ENCODE data around the gene CTDSPL.

- no peak for TF ChIP-seq CTCF (IDR thresholded peaks at IDR 0.05)
- no peak for TF ChIP-seq TAF1 (IDR thresholded peaks at IDR 0.05; ENCODE audit: borderline replicate concordance, low read depth, low read length)
- TF ChIP-seq GABPA (IDR thresholded peaks at IDR 0.05; ENCODE audit: low read depth) = no peak
Measured at GRCh38 chr3:38008971-38009580, 147.4 kb downstream of the CTDSPL start.

All from SK-N-SH (cell line).